WI38 (cell line): ENCODE data around the gene SCGN.

ENCODE experiments used
- H3K4me3 ChIP-seq: 2 replicates; pipeline ENCODE4 v1.5.1; 2011; ENCODE audit warnings: low read depth, mild to moderate bottlenecking, control low read depth, low read length
- CTCF ChIP-seq: IDR thresholded peaks from 2 replicates; pipeline ENCODE4 v1.5.1; 2012; ENCODE audit warnings: low read depth, mild to moderate bottlenecking, control low read depth, low read length

The SCGN gene

GRCh38 chr6:25652007-25652515 lies at the start of gene SCGN:
TSS of gene SCGN (plus strand) at chr6:25652215. CDS start at chr6:25652404, 189 bp downstream.
- no peak within 1 kb of the TSS for H3K4me3 ChIP-seq
- TF ChIP-seq CTCF: no peak

- no peak overlapping the region for H3K4me3 ChIP-seq
- TF ChIP-seq CTCF: no peak
Measured at GRCh38 chr6:25602674-25602982, 49.4 kb upstream of the SCGN start.

GRCh38 chr6:25603251-25603650 lies 48.8 kb upstream of the SCGN start:
- TF ChIP-seq CTCF: no peak
- H3K4me3 ChIP-seq: no peak overlapping the region

- TF ChIP-seq CTCF: no peak
- H3K4me3 ChIP-seq: no peak overlapping the region
Measured at GRCh38 chr6:25606151-25606550, 45.9 kb upstream of the SCGN start.

- TF ChIP-seq CTCF: no peak
- no peak overlapping the region for H3K4me3 ChIP-seq
Measured at GRCh38 chr6:25608558-25609174, 43.3 kb upstream of the SCGN start.

GRCh38 chr6:25612666-25613065 lies 39.3 kb upstream of the SCGN start:
- H3K4me3 ChIP-seq: no peak overlapping the region
- no peak for TF ChIP-seq CTCF

- H3K4me3 ChIP-seq: no peak overlapping the region
- TF ChIP-seq CTCF: no peak
Measured at GRCh38 chr6:25613415-25613814, 38.6 kb upstream of the SCGN start.
